CD4-positive, alpha-beta T cell treated with Interferon gamma for 1 hour (primary cell): ENCODE measurements around the gene MIB1.

Experiments used
- DNase-seq: peaks from one replicate; pipeline ENCODE4 v3.0.0-alpha.2; 2020

Gene MIB1

DNA sequence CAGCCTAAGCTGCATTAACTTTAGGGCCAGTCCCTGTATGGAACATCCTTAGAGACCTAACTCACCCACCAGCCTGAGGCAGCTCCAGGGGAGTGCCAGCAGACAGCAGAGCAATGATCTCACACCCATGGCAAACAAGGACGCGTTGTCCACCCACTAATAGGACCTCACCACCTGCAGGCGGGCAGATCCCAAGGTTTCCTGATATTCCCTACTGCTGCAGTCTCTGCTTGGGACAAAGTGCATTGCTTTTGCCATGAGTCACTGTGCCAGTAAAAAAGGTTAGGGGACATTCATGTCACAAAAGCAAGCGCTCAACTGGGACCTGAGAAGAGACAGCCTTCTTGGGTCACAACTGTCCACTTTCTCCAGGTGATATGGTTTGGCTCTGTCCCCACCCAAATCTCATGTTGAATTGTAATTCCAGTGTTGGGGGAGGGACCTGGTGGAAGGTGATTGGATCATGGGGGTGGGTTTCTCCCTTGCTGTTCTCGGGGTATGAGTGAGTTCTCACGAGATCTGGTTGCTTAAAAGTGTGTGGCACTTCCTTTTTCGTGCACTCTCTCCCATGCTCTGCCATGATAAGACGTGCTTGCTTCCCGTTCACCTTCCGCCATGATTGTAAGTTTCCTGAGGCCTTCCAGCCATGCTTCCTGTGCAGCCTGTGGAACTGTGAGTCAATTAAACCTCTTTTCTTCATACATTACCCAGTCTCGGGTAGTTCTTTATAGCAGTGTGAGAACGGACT lies 160.2 kb downstream of the MIB1 start:
- no peak for DNase-seq

DNA sequence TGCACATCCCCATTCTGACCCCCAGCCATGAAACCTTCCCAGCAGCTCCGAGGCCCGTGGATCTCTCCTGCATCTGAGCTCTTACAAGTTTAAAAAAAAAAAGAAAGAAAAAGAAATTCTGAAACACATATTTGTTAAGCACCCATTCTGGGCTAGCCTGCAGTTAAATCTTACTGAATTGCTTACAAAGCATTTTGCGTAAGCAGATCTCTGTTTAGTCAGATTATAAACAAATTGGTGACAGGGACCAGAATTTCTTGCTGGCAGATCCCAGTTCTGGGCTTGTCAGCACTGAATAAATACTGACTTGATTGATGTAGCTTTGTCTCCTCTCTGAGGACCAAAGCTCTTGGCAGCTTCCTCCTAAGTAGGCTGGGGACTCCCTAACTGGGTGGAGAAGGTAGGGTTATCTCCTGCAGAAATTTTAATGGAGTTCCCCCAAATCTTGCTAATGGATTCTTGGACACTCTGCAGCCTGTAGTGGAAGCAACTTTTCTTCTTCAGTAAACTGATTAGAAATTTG lies 160.9 kb downstream of the MIB1 start:
- no peak for DNase-seq

DNA sequence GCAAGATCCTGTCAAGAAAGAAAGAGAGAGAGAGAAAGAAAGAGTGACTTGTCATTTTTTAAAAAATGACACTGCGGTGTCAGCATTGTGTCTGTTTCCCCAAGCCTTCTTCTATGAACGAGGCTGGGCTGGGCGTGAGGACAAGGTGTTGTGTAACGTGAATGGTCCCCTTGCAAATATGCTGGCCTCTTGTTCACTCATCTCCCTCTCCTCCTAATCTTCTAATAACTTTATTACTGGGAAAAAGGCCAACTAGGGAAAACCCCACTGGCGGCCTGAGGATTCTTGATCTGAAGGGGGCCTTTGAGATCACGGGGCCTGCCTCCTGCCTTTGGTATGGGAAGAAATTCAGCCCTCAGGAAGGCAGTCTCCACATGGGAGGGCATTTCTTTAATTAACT lies 163.1 kb downstream of the MIB1 start:
- no peak for DNase-seq

- no peak for DNase-seq
Observed at GRCh38 chr18:21904856-21905255, 164.3 kb downstream of the MIB1 start.

DNA sequence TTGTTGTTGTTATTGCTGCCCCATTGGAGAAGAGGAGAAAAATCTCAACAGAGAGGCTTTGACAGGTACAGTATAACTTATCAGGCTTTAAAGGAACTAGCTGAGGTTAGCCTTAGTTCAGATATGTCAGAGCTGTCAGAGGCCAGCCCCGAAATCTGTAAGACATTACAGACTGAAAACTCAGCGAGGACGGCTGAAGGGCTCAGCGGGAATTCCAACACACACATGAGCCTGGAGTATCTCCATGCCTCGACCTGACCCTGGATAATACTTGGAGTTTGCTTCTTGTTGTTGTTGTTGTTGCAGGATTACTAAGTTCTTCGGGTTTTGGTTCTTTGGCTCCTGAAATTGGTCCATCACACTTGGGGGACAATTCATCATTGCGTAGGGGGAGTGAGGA lies 166.9 kb downstream of the MIB1 start:
- no peak for DNase-seq

GRCh38 chr18:21908711-21909110 lies 168.1 kb downstream of the MIB1 start:
- no peak for DNase-seq

DNA sequence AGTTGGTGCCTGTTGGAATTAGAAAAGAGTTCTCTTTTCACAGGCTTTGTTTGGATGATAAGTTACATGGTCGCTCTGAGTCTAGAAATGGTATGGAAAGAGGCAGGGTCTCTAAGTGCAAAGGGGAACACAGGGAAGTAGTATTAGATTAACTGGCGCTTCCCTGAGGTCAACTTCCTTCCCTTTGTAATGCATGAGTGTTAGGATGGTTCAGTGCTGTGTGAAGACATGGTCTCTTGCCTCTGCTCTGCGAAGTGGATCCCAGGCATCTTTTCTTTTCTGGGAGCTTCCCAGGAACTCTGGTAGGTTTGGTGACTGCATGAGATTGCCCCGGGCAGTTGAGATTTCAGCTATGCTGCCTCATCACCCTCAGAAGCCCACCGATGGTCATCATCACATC lies 170.3 kb downstream of the MIB1 start:
- DNase-seq: no peak

DNA sequence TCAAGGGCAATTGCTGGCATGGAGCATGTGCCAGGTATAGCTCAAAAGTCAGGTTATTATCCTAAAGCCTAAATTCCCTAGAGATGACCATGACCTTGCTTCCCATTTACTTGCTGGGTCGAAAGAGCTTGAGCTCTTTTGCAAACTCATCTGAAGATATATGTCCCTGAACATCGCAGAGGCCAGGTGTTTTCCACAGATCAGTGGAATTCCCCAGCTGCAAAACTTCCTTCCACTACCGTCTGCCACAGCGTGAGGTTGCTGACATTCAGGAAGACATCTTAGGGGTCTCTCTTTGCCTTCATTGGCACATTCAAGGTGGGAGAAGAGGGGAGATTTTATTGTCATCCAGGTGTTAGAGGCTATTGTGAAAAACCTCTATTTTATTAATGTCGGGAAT lies 171.0 kb downstream of the MIB1 start:
- no peak for DNase-seq

GRCh38 chr18:21912339-21913239 lies 172.0 kb downstream of the MIB1 start:
- DNase-seq: no peak

DNA sequence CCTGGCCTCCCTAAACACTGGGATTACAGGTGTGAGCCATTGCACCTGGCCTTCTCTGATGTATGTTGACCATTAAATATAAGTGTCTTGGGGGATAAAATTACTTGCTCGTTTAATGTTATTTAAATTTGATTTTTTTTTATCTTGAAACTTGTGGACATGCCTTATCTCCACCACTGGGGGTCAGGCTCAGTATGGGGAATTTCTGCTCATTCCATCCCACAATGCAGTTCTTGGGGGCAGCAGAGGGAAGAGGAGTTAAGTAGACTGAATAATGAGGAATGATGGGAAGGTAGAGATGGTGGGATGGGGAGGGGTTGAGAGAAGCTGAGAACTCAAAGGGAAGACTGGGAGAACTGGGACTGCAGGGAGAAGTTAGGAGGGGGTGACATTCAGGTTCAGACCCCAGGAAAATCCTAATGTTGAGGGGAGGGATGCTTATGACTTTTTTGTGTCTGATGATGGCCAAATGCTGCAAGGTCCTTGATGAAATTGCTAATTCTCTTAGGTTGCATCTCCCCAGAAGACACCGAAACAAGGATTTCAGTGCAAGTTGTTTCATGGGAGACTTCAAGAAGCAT lies 174.2 kb downstream of the MIB1 start:
- DNase-seq: no peak

- DNase-seq: no peak
Observed at GRCh38 chr18:21915546-21915945, 175.0 kb downstream of the MIB1 start.

- no peak for DNase-seq
Observed at GRCh38 chr18:21916594-21916993, 176.0 kb downstream of the MIB1 start.

GRCh38 chr18:21918693-21919092 lies 178.1 kb downstream of the MIB1 start:
- DNase-seq: no peak
